ENCODE measurements around the gene ATP6V0E2. TPM values are rescaled to one million over a fixed set of nuclear protein-coding genes. Genes with fewer than 3 reads are reported as not detected.
"Not testable (repeated sequence)": the region's sequence is repeated elsewhere in the genome, so short reads cannot be mapped to it uniquely, and the experiment has no call there.

Gene ATP6V0E2
- total and polyA plus RNA-seq, 9 donors = 10.0 to 19.6 (median 12.5) TPM

DNA sequence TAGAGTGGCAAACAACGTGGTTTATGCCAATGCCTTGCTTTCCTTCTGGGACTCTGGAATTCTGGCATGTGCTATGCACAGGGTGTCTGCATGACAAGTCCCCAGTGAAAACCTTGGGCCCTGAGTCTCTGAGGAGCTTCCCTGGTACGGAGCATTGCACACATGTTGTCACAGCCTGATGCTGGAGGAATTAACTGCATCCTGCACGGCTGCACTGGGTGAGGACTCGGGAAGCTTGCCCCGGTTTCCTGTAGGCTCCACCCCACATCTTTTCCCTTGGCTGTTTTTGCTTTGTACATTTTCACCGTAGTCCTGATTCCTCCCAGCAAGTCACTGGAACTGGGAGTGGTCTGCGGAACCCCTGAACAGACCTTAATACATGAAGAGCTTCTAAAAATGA is 52.6 kb downstream of the ATP6V0E2 start:
- H3K9me3 ChIP-seq; H3K27me3 ChIP-seq; H3K27ac ChIP-seq; H3K4me3 ChIP-seq; intact Hi-C loops (cut with DNase I); DNase-seq; H3K36me3 ChIP-seq; H3K4me1 ChIP-seq (ENCODE audit: insufficient read depth): not testable (repeated sequence)
- 51 to 54% (median 53%) methylated on average over 7 of the region's 7 CpGs for WGBS, 3 donors

Small RNA genes within 50 kb of the gene (small RNA-seq; reads per million reads assigned to genes)
- gene AC093458.1 = not detected

Other genes with a start within 250 kb of the ATP6V0E2 start
- gene ZNF467, start 100.4 kb upstream of the ATP6V0E2 start, total RNA-seq = 10 to 100 TPM in 5 of 7 donors, 1 to 10 TPM in 2; 4.2 to 23.7 (median 12.3) TPM
- 1 to 10 TPM; 2.3 to 4.6 TPM for gene ZNF467, start 100.4 kb upstream of the ATP6V0E2 start, polyA plus RNA-seq
- gene ZNF862, start 35.6 kb upstream of the ATP6V0E2 start, total RNA-seq = 10 to 100 TPM; 13.6 to 29.8 (median 22.8) TPM
- 10 to 100 TPM; 11.4 to 11.8 TPM for gene ZNF862, start 35.6 kb upstream of the ATP6V0E2 start, polyA plus RNA-seq

Data from ovary (tissue), 9 donors.